NCI-H2107 treated with DMSO at 0.1 percent for 48 hours (cell line): ENCODE results near the gene TNNI3.
"Not testable (repeated sequence)": the region's sequence is repeated elsewhere in the genome, so short reads cannot be mapped to it uniquely, and the experiment has no call there.

ENCODE experiments used
- DNase-seq: peaks from one replicate; lab custom pipeline; 2025; ENCODE audit not compliant: unreplicated experiment; lab: John Stamatoyannopoulos, UW

The TNNI3 gene

GRCh38 chr19:55157064-55157908 lies at the start of gene TNNI3:
Gene TNNI3, minus strand, starts transcription at chr19:55157732. Its CDS starts 143 bp downstream, at chr19:55157589.
- no peak for DNase-seq

GRCh38 chr19:55206664-55207500 lies 49.4 kb upstream of the TNNI3 start:
- no peak for DNase-seq

GRCh38 chr19:55202199-55202598 lies 44.7 kb upstream of the TNNI3 start:
- not testable (repeated sequence) for DNase-seq

GRCh38 chr19:55199620-55200204 lies 42.2 kb upstream of the TNNI3 start:
- DNase-seq, result no peak

GRCh38 chr19:55198651-55199050 lies 41.1 kb upstream of the TNNI3 start:
- DNase-seq, result no peak

GRCh38 chr19:55197528-55197927 lies 40.0 kb upstream of the TNNI3 start:
- no peak for DNase-seq

GRCh38 chr19:55196803-55197202 lies 39.3 kb upstream of the TNNI3 start:
- DNase-seq, result no peak

GRCh38 chr19:55193481-55193880 lies 35.9 kb upstream of the TNNI3 start:
- DNase-seq, result no peak

- no peak for DNase-seq
Observed at GRCh38 chr19:55189403-55189835, 31.9 kb upstream of the TNNI3 start.

GRCh38 chr19:55188625-55189024 lies 31.1 kb upstream of the TNNI3 start:
- no peak for DNase-seq

GRCh38 chr19:55186080-55186479 lies 28.5 kb upstream of the TNNI3 start:
- no peak for DNase-seq

GRCh38 chr19:55181740-55182139 lies 24.2 kb upstream of the TNNI3 start:
- DNase-seq, result no peak

GRCh38 chr19:55179606-55180484 lies 22.3 kb upstream of the TNNI3 start, which contains the start of gene SYT5:
Gene SYT5, minus strand, starts transcription at chr19:55180289. Its CDS starts 1,248 bp downstream, at chr19:55179041.
- no peak for DNase-seq

- DNase-seq, result peak; percentile 38
Observed at GRCh38 chr19:55178781-55179599, 21.5 kb upstream of the TNNI3 start.

- DNase-seq, result no peak
Observed at GRCh38 chr19:55176076-55176475, 18.5 kb upstream of the TNNI3 start.

- no peak for DNase-seq
Observed at GRCh38 chr19:55175117-55175867, 17.8 kb upstream of the TNNI3 start.

GRCh38 chr19:55174425-55175116 lies 17.0 kb upstream of the TNNI3 start:
- DNase-seq, result no peak

- DNase-seq, result no peak
Observed at GRCh38 chr19:55173714-55174409, 16.3 kb upstream of the TNNI3 start.
